Hippocampal formation (tissue), 2 donors: ENCODE measurements around the gene ATP6V1F.
"Not testable (repeated sequence)": the region's sequence is repeated elsewhere in the genome, so short reads cannot be mapped to it uniquely, and the experiment has no call there.

Source experiments
- DNase-seq, 2 donors: peaks; one replicate each; lab custom pipeline; 2025; lab: John Stamatoyannopoulos, UW

Gene ATP6V1F

GRCh38 chr7:128900237-128900636 lies 37.6 kb downstream of the ATP6V1F start:
- DNase-seq: no peak

- no peak for DNase-seq
These were observed 40.3 kb downstream of the ATP6V1F start for GRCh38 chr7:128902761-128903585.

- DNase-seq: no peak
These were observed 41.1 kb downstream of the ATP6V1F start for GRCh38 chr7:128903621-128904361.

GRCh38 chr7:128904381-128905197 lies 41.9 kb downstream of the ATP6V1F start:
- DNase-seq: no peak

- no peak for DNase-seq
These were observed 43.5 kb downstream of the ATP6V1F start for GRCh38 chr7:128906001-128906765.

GRCh38 chr7:128906766-128907559 lies 44.3 kb downstream of the ATP6V1F start:
- no peak for DNase-seq

GRCh38 chr7:128908750-128909624 lies 46.3 kb downstream of the ATP6V1F start:
- no peak for DNase-seq

- DNase-seq: no peak
These were observed 47.2 kb downstream of the ATP6V1F start for GRCh38 chr7:128909625-128910568.

- no peak for DNase-seq
These were observed 47.9 kb downstream of the ATP6V1F start, which contains the start of gene KCP for GRCh38 chr7:128910569-128910945. TSS of gene KCP (minus strand) at chr7:128910709. CDS start at chr7:128910676, 33 bp downstream.

GRCh38 chr7:128911423-128912031 lies 48.9 kb downstream of the ATP6V1F start:
- DNase-seq: no peak

- no peak for DNase-seq
These were observed 49.6 kb downstream of the ATP6V1F start for GRCh38 chr7:128912281-128912680.

- not testable (repeated sequence) for DNase-seq
These were observed 50.2 kb downstream of the ATP6V1F start for GRCh38 chr7:128912709-128913495.

- DNase-seq: no peak
These were observed 51.4 kb downstream of the ATP6V1F start for GRCh38 chr7:128913870-128914565.

GRCh38 chr7:128914566-128915151 lies 52.0 kb downstream of the ATP6V1F start:
- no peak for DNase-seq

- DNase-seq: no peak
These were observed 52.7 kb downstream of the ATP6V1F start for GRCh38 chr7:128915271-128915819.
